ENCODE measurements around the gene CBLN3. TPM values are rescaled to one million over a fixed set of nuclear protein-coding genes. Genes with fewer than 3 reads are reported as not detected.

Gene CBLN3
- total and polyA plus RNA-seq, 7 experiments from 2014 or later = 0.24 to 13.9 (median 2.9) TPM; not detected in 1

DNA sequence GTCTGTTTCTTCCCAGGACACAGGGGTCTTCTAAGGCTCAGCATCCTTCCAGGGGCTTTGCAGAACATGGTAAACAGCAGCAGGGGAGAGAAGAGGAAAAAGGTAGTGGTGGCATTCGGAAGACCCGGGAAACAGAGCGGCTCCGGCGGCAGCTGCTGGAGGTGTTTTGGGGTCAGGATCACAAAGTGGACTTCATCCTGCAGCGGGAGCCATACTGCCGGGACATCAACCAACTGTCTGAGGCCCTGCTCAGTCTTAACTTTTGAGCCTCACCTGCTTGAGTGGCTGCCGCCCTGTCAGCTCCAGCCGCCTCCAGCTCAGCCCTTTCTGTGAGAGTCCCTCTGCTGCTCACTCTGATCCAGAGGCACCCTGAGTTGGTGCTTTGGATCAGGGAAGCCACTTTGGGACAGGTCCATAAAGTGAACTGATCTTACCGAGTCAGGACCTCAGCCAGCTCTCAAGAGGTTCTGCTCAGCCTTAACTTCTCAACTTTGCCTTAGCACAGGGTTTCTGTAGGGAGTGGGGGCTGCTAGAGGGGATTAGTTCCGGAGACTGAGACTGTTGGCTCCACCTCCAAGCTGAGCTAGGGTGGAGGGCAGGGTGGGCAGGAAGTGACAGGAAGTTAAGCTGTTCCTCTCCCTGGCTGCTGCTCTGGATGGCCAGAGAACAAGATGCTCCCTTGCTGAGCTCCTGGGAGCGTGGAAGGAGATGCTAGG is 7.7 kb upstream of the CBLN3 start:
- no peaks in the 10 kb centered on the region for H3K27me3 ChIP-seq (ENCODE audit: control insufficient read depth in 2 of 2, insufficient read depth in 2 of 2, low read length in 2 of 2)
- H3K36me3 Mint-ChIP-seq = peaks cover 4 to 60% (median 17%) of the 10 kb centered on the region in 5 donors
- intact Hi-C loops (cut with micrococcal nuclease) = loop anchor here in 1 of 2 donors (10.0 kb wide), 1 partner anchor 882 kb away; the partner anchor contains the start of genes THTPA and ZFHX2
- H3K4me1 Mint-ChIP-seq = peaks cover 30 to 72% (median 63%) of the 10 kb centered on the region in 7 donors
- peak overlapping the region; percentile 53 for H3K27ac ChIP-seq (ENCODE audit: low read depth, low read length)
- H3K9me3 Mint-ChIP-seq = peaks cover 0 to 2% (median 0%) of the 10 kb centered on the region in 11 donors
- H3K9me3 ChIP-seq (ENCODE audit: control insufficient read depth in 2 of 3, low read length in 3 of 3) = no peaks in the 10 kb centered on the region
- ChIA-PET POLR2A (interaction anchor here (0.7 to 15.7 kb wide), 13 partner anchors 7 to 229 kb away, joined by 3 to 293 read pairs (median 3); partner anchors contain the start of genes ADCY4, KHNYN, RABGGTA and RIPK3), CTCF (interaction anchor here (0.7 to 10.1 kb wide), 10 partner anchors 12 to 249 kb away, joined by 3 to 317 read pairs (median 4); partner anchors contain the start of genes ADCY4, CIDEB, DHRS1 and IPO4)
- peak overlapping the region in 9 of 10 donors; percentile 39 to 77 (median 68) for H3K4me3 Mint-ChIP-seq
- peaks cover 24 to 38% of the 10 kb centered on the region in 2 donors for H3K4me1 ChIP-seq (ENCODE audit: control insufficient read depth in 2 of 2, insufficient read depth in 2 of 2, low read length in 2 of 2)
- H3K27me3 Mint-ChIP-seq = no peaks in the 10 kb centered on the region
- H3K27ac Mint-ChIP-seq = peak overlapping the region; percentile 52 to 90 (median 82)
- no peak overlapping the region for H3K4me3 ChIP-seq (ENCODE audit: low read length)
- DNase-seq (peak in 3 of 9 donors; percentile 19 to 23 (median 22)), ATAC-seq (no peak)
- H3K36me3 ChIP-seq (ENCODE audit: control insufficient read depth in 2 of 3, insufficient read depth in 3 of 3, low read length in 3 of 3) = peaks cover 9 to 87% (median 17%) of the 10 kb centered on the region in 3 experiments

GRCh38 chr14:24436355-24437019 is 7.0 kb upstream of the CBLN3 start:
- peaks cover 9 to 92% (median 17%) of the 10 kb centered on the region in 3 experiments for H3K36me3 ChIP-seq (ENCODE audit: control insufficient read depth in 2 of 3, insufficient read depth in 3 of 3, low read length in 3 of 3)
- Mint-ChIP-seq H3K9me3 (peaks cover 0 to 2% (median 0%) of the 10 kb centered on the region in 11 donors), H3K27ac (peak overlapping the region in 8 of 9 donors; percentile 53 to 90 (median 80)), H3K4me3 (peak overlapping the region in 8 of 10 donors; percentile 39 to 77 (median 66)), H3K36me3 (peaks cover 4 to 60% (median 20%) of the 10 kb centered on the region in 5 donors), H3K27me3 (no peaks in the 10 kb centered on the region), H3K4me1 (peaks cover 37 to 71% (median 63%) of the 10 kb centered on the region in 7 donors)
- no peaks in the 10 kb centered on the region for H3K9me3 ChIP-seq (ENCODE audit: control insufficient read depth in 2 of 3, low read length in 3 of 3)
- H3K27ac ChIP-seq (ENCODE audit: low read depth, low read length) = peak overlapping the region; percentile 53
- H3K27me3 ChIP-seq (ENCODE audit: control insufficient read depth in 2 of 2, insufficient read depth in 2 of 2, low read length in 2 of 2) = no peaks in the 10 kb centered on the region
- intact Hi-C loops (cut with micrococcal nuclease) = loop anchor here (1.0 to 10.0 kb wide), 3 partner anchors 71 to 882 kb away; partner anchors contain the start of genes THTPA (in 1 of the 2) and ZFHX2 (in 1 of the 2)
- peak; percentile 69 for ATAC-seq
- H3K4me1 ChIP-seq (ENCODE audit: control insufficient read depth in 2 of 2, insufficient read depth in 2 of 2, low read length in 2 of 2) = peaks cover 20 to 40% of the 10 kb centered on the region in 2 donors
- peak in 5 of 9 donors; percentile 49 to 62 (median 52) for DNase-seq
- no peak overlapping the region for H3K4me3 ChIP-seq (ENCODE audit: low read length)
- ChIA-PET POLR2A (interaction anchor here (0.6 to 15.7 kb wide), 15 partner anchors 8 to 231 kb away, joined by 3 to 293 read pairs (median 3); partner anchors contain the start of genes ADCY4, RABGGTA, RIPK3 and TINF2), CTCF (interaction anchor here (0.7 to 10.1 kb wide), 10 partner anchors 11 to 248 kb away, joined by 3 to 317 read pairs (median 4); partner anchors contain the start of genes ADCY4, CIDEB, DHRS1 and IPO4)

DNA sequence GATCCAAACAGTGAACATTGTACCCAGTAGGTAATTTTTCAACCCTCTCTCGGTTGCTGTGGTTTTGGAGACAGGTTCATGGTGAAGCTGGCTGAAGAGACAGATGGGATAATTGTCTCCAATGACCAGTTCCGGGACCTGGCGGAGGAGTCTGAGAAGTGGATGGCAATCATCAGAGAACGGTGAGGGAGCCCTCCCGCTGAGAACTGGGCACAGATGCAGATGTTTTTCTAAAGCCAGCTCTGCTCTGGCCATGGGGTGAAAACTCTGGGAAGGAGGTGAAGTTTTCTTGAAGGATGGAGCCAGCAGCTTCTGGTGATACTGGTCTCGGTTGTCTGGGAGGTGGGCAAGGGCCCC is 6.5 kb upstream of the CBLN3 start:
- Histone ChIP-seq H3K4me3 (ENCODE audit: low read length) (no peak overlapping the region), H3K9me3 (ENCODE audit: control insufficient read depth in 2 of 3, low read length in 3 of 3) (no peaks in the 10 kb centered on the region), H3K27me3 (ENCODE audit: control insufficient read depth in 2 of 2, insufficient read depth in 2 of 2, low read length in 2 of 2) (no peaks in the 10 kb centered on the region), H3K36me3 (ENCODE audit: control insufficient read depth in 2 of 3, insufficient read depth in 3 of 3, low read length in 3 of 3) (peaks cover 9 to 86% (median 17%) of the 10 kb centered on the region in 3 experiments), H3K4me1 (ENCODE audit: control insufficient read depth in 2 of 2, insufficient read depth in 2 of 2, low read length in 2 of 2) (peaks cover 20 to 40% of the 10 kb centered on the region in 2 donors), H3K27ac (ENCODE audit: low read depth, low read length) (peak overlapping the region; percentile 53)
- peaks cover 0 to 2% (median 0%) of the 10 kb centered on the region in 11 donors for H3K9me3 Mint-ChIP-seq
- peaks cover 38 to 71% (median 63%) of the 10 kb centered on the region in 7 donors for H3K4me1 Mint-ChIP-seq
- CTCF ChIA-PET = interaction anchor here (1.0 to 10.1 kb wide), 6 partner anchors 27 to 136 kb away, joined by 3 to 317 read pairs (median 4); partner anchors contain the start of genes ADCY4, CIDEB, DHRS1 and NOP9
- H3K27me3 Mint-ChIP-seq = no peaks in the 10 kb centered on the region
- peak overlapping the region in 2 of 9 donors; percentile 68 to 75 for H3K27ac Mint-ChIP-seq
- POLR2A ChIA-PET = interaction anchor here (0.6 to 15.7 kb wide), 11 partner anchors 9 to 230 kb away, joined by 3 to 293 read pairs (median 3); partner anchors contain the start of genes ADCY4, MDP1, RIPK3 and TINF2
- H3K4me3 Mint-ChIP-seq = peak overlapping the region in 1 of 10 donors; percentile 23
- intact Hi-C loops (cut with micrococcal nuclease) = loop anchor here (1.0 to 10.0 kb wide), 3 partner anchors 71 to 881 kb away; partner anchors contain the start of genes THTPA (in 1 of the 2) and ZFHX2 (in 1 of the 2)
- ATAC-seq (no peak), DNase-seq (no peak)
- H3K36me3 Mint-ChIP-seq = peaks cover 4 to 62% (median 20%) of the 10 kb centered on the region in 5 donors

GRCh38 chr14:24435192-24435810 is 5.8 kb upstream of the CBLN3 start:
- intact Hi-C loops (cut with micrococcal nuclease) = loop anchor here in 1 of 2 donors (10.0 kb wide), 1 partner anchor 880 kb away; the partner anchor contains the start of genes THTPA and ZFHX2
- H3K4me3 ChIP-seq (ENCODE audit: low read length) = no peak overlapping the region
- ATAC-seq = no peak
- Mint-ChIP-seq H3K27me3 (no peaks in the 10 kb centered on the region), H3K4me1 (peaks cover 35 to 66% (median 64%) of the 10 kb centered on the region in 7 donors), H3K9me3 (peaks cover 0 to 2% (median 0%) of the 10 kb centered on the region in 11 donors), H3K27ac (peak overlapping the region in 6 of 9 donors; percentile 23 to 78 (median 53)), H3K4me3 (peak overlapping the region in 2 of 10 donors; percentile 15 to 23), H3K36me3 (peaks cover 4 to 59% (median 20%) of the 10 kb centered on the region in 5 donors)
- CTCF ChIA-PET = interaction anchor here (1.0 to 10.1 kb wide), 3 partner anchors 11 to 101 kb away, joined by 3 to 317 read pairs (median 4); partner anchors contain the start of genes ADCY4 and RIPK3
- DNase-seq = no peak
- no peak overlapping the region for H3K27ac ChIP-seq (ENCODE audit: low read depth, low read length)
- no peaks in the 10 kb centered on the region for H3K27me3 ChIP-seq (ENCODE audit: control insufficient read depth in 2 of 2, insufficient read depth in 2 of 2, low read length in 2 of 2)
- H3K36me3 ChIP-seq (ENCODE audit: control insufficient read depth in 2 of 3, insufficient read depth in 3 of 3, low read length in 3 of 3) = peaks cover 8 to 80% (median 14%) of the 10 kb centered on the region in 3 experiments
- POLR2A ChIA-PET = interaction anchor here (0.8 to 15.7 kb wide), 7 partner anchors 9 to 220 kb away, joined by 3 to 293 read pairs (median 5); partner anchors contain the start of genes ADCY4, MDP1, RIPK3 and TINF2
- H3K9me3 ChIP-seq (ENCODE audit: control insufficient read depth in 2 of 3, low read length in 3 of 3) = no peaks in the 10 kb centered on the region
- peaks cover 26 to 38% of the 10 kb centered on the region in 2 donors for H3K4me1 ChIP-seq (ENCODE audit: control insufficient read depth in 2 of 2, insufficient read depth in 2 of 2, low read length in 2 of 2)

DNA sequence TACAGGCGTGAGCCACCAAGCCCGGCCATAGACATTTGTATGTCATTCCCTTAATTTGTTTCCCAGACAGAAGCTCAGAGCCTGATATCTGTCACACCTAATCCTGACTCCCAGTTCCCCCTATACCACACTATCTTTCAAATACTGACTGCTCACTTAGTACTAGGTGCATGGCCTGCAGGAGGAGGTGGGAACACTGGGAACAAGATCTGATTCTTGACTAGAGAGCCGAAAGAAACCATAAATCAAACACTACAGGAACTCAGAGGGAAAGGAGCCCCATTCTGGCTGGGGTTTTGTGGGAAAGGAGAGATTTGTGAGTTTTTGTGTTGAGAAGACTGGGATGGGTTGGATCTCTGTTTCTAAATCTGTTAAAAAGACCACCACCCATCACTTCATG is 5.2 kb upstream of the CBLN3 start:
- peaks cover 6 to 73% (median 14%) of the 10 kb centered on the region in 3 experiments for H3K36me3 ChIP-seq (ENCODE audit: control insufficient read depth in 2 of 3, insufficient read depth in 3 of 3, low read length in 3 of 3)
- H3K9me3 ChIP-seq (ENCODE audit: control insufficient read depth in 2 of 3, low read length in 3 of 3) = no peaks in the 10 kb centered on the region

More for the DNA sequence above, 5.2 kb upstream of the CBLN3 start:
- Mint-ChIP-seq H3K4me3 (no peak overlapping the region), H3K36me3 (peaks cover 4 to 58% (median 20%) of the 10 kb centered on the region in 5 donors), H3K9me3 (peaks cover 0 to 2% (median 0%) of the 10 kb centered on the region in 11 donors), H3K27ac (peak overlapping the region in 2 of 9 donors; percentile 23 to 81), H3K27me3 (no peaks in the 10 kb centered on the region), H3K4me1 (peaks cover 35 to 65% (median 63%) of the 10 kb centered on the region in 7 donors)
- DNase-seq = no peak
- H3K4me3 ChIP-seq (ENCODE audit: low read length) = no peak overlapping the region
- ChIA-PET CTCF (interaction anchor here (1.0 to 10.1 kb wide), 2 partner anchors 11 to 100 kb away, joined by 4 to 317 read pairs; partner anchors contain the start of genes ADCY4 and RIPK3), POLR2A (interaction anchor here (1.0 to 15.7 kb wide), 2 partner anchors 100 to 164 kb away, joined by 5 to 293 read pairs; partner anchors contain the start of genes ADCY4 and RIPK3)
- H3K27me3 ChIP-seq (ENCODE audit: control insufficient read depth in 2 of 2, insufficient read depth in 2 of 2, low read length in 2 of 2) = no peaks in the 10 kb centered on the region
- no peak overlapping the region for H3K27ac ChIP-seq (ENCODE audit: low read depth, low read length)
- H3K4me1 ChIP-seq (ENCODE audit: control insufficient read depth in 2 of 2, insufficient read depth in 2 of 2, low read length in 2 of 2) = peaks cover 26 to 38% of the 10 kb centered on the region in 2 donors
- ATAC-seq = no peak
- intact Hi-C loops (cut with micrococcal nuclease) = loop anchor here in 1 of 2 donors (10.0 kb wide), 1 partner anchor 880 kb away; the partner anchor contains the start of genes THTPA and ZFHX2

Data from naive thymus-derived CD4-positive, alpha-beta T cell (primary cell).